GM19193 (cell line): Measurements from ENCODE around the gene GBX1.

ENCODE experiments used
- POLR2A ChIP-seq: IDR thresholded peaks from 4 replicates; pipeline ENCODE4 v1.6.1; 2011; ENCODE audit not compliant: insufficient read depth, insufficient read length; ENCODE audit errors: extremely low read depth

The GBX1 gene

DNA sequence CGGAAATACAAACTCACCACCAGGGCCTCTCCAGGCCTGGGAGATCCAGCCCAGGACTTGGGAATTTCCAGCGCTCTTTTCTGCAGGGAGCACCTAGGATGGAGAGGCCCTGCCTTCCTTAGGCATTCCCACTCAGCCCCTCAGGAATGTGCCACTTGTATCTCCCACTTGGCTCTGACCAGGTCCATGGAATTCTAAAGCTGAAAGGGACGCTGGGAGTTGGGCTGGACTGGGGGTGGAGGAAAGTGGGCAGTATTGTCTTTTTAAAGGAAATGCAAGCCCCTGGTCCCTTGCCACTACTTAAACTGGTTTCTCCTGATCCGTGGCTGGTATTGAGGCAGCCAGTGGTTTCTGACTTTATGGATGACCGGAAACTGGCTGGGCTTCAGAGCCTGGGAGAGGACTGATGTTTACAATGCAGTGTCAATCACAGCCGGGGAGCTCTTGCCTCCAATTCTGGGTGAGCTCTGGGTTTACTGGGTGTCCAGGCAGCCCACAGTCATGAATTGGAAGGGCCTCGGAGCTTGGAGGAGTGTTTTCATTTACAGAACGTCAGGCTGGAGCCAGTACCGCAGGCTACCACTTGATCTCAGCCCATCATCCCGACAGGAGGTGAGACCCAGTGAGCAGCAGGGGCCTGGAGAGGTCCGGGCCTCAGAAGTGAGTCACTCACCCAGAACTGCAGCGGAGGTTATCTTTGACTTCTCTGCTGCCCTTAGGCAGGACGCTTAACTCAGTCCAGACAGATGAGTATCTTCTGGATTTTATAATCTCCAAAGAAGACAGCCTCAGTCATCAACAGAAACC lies 53.9 kb downstream of the GBX1 start:
- no peak for TF ChIP-seq POLR2A

DNA sequence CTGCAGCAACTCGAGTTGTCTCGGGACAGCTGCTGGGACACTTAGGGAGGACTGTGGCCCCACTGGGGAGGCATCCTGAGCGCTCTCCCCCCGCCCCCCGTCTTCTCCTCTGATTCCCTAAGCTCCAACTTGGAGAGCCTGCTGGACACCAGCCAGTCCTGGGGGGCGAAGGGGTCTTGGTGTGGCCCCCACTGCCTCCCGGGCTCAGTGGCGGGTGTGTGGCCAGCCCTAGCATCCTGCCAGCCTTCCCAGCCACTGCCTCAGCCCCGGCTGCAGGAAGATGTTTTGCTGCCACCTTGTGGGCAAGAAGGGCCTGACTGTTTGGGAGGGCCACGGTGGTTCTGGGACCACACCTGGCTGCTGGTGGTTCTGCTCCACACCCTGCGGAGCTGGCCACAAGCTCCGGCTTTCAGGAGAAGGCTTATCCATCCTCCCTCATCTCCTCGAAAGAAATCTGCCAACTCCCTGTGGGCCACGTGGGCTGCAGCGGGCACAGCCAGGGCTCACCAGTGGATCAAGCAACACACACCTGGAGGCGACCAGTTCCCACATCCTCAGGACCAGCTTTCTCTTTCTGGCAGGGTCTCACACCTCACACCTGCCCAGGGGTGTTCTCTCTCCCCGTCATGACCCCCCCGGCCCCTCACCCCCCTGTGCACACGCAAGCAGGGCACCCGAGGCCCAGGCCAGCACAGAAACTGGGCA lies 56.4 kb downstream of the GBX1 start:
- TF ChIP-seq POLR2A, result no peak

DNA sequence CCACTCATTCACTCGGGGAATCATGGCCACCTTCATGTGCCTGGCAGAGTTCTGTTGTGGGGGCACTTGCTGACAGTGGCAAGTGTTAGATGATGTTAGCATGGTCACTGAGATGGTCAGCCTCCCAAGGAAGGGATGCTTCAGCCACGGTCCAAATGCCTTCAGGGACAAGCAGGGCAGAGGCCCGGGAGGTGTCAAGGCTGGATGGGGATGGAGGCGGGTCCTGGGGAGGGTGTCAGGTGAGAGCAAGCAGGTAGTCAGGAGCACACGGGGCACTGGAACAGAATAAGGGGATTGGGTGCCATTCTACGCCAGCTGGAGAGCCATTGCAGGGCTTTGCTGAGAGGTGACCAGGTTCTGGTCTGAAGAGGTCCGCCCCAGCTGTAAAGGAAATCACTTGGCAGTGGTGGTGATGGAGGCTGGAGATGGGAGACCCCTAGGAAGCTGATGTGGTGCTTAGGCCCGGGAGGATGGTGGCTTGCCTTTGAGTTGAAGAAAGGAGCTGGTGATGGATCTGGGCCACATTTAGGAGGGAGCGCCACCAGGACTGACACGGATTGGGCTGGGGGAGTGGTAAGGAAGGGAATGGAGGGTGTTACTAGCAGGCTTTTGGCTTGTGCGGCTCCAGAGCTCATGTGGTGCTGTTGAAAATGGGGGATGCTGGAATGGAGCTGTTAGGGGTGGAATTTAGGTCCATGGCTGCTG lies 57.1 kb downstream of the GBX1 start:
- TF ChIP-seq POLR2A, result no peak

DNA sequence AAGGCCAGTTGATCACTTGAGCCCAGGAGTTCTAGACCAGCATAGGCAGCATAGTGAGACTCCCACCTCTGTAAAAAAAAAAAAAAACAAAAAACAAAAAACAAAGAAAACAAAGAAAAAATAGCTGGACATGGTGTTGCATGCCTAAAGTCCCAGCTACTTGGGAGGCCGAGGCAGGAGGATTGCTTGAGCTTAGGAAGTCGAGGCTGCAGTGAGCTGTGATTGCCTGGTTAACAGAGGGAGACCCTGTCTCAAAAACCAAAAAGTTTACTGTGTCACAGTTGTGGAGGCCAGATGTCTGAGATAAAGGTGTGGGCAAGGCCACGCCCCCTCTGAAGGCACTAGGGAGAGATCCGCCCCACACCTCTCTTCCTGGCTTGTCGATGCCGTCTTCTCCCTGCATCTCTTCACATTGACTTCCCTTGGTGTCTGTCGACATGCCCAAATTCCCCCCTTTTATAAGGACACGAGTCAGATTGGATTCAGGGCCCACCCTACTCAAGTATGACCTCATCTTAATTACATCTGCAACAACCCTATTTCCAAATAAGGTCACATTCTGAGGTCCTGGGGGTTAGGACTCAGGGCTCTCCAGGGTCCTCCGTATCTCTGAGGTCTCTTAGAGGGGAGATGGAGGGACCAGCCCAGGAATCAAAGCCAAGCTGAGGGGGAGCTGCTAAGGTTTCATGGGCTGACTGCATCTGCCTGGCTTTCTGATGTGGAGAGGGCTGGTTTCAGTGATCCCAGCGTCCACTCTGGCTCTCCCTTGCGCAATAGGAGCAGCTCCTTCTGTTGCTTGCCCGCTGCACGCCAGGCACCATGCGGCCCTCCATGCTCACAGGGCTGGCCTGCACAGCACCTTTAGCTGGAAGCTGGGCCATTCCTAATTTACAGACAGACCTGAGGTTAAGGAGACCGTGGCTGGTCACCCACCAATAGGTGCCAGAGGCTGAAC lies 58.1 kb downstream of the GBX1 start:
- no peak for TF ChIP-seq POLR2A

DNA sequence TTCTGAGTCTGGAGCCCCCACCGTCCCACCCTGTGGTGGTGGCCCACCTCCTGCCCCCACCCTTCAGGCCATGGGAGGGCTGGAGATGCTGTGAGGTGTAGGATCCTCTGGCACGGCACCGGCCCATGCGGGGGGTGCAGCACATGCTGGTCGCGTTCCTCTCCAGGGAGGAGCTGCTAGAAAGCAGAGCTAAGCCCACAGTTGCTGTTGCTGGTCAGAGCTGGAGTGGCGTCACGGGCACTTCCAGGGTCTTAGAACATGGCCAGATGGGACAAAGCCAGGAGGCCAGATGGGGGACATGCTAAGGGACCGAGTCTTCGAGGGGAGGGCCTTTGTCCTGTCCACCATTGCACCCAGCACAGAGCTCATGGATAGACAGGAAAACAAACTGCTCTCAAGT lies 59.6 kb downstream of the GBX1 start:
- no peak for TF ChIP-seq POLR2A

DNA sequence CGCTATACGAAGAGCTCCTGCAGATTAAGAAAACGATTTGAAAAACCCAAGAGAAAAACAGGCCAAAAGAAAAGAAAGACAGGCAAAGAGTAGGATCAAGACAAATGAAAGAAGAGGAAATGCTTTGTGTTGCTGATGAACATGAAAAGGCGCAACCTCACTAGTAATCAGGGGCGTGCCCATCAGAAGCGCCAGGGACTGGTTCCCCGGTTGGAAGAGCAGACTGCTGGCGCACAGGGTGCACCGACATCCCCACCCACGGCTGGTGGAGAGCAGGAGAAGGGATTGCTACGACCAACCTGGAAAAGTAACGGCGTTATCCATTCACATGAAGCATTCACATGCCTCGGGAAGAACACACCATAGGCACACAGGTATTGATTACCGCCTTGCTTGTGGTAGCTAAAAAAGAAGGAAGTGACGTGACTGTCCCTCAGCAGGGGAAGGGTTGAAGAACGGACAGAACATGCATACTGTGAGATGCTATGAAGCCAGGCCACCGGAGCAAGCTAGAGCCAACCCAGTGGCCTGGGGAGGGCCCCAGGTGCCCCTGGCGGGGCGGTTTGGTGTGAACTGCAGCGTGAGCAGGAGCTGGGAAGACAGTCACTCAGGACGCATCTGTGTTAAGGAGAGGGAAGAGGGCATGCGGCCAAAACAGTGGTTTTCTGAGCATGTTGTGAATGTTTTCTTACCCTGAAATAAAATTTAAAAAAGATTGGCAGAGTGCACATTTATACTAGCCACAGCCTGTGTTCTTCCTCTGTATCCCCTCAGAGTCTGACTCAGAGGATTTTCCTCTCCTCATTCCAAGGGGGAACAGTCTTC lies 62.9 kb downstream of the GBX1 start:
- no peak for TF ChIP-seq POLR2A

DNA sequence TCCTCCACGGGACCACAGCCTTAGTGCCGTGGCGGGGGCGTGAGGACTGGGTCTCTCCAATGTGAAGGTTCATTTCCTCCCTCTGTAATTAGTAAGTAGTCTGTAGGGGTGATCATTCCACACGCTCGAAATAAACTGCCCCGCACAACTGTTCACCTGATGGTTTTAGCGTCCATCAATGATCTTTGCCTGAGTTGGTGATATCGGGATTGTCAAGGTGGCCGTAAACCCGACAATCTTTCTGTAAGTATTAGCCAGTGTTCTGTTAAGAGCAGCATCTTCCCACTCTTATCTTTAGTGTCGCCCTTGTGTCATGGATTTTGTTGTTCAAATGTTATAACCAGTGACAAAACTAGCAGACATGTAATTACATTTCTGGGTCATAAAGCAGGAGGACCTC lies 63.5 kb downstream of the GBX1 start:
- TF ChIP-seq POLR2A, result no peak

DNA sequence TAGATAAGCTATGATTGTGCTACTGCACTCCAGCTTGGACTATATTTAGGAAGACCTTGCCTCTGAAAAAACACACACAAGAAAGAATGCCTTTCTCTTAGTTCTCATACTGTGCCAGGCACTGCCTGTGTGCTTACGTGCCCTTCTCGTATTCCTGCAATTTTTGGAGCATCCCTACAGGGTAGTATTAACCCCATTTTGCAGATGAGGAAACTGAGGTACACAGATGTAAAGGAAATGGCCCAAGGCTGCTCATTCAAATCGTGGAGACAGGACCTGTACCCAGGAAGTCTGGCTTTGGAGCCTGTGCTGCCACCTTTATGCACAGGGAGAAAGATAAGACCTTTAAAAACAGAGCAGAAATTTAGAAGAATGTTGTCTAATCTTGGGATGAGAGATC lies 64.5 kb downstream of the GBX1 start:
- no peak for TF ChIP-seq POLR2A

DNA sequence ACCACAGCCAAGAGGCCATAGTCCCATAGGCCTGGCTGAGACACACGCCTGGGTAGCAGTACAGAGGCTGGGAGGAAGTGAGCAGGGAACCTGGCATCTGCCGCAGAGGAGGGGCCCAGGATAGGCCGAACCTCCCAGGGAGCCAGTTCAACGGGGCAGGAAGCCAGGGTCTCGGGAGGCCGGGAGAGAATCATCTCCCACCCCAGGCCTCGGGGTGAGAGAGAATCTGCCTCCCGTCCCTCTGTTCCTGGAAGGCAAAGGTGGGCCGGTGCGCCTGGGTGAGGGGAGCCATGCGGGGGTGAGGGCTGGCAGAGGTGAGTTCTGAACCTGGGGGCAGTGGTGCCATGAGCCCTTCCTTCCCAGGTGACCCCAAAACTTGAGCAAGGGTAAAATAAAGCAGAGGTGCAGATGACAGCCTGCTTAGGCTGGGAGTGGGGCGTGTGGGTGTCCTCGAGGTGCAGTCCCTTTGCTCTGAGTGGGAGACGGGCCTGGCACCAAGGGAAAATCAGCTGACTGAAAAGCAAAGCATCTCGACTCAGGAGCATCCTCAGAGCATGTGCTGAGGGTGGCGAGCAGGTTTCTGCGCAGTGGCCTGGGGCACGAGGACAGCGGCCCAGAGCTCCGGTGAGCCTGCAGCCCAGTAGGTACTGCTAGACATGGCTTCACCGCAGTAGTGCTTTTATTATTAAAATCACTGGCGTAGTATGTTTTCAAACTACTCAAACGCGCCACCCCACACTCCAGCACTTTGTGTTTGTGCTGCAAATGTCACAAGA lies 65.7 kb downstream of the GBX1 start:
- no peak for TF ChIP-seq POLR2A

DNA sequence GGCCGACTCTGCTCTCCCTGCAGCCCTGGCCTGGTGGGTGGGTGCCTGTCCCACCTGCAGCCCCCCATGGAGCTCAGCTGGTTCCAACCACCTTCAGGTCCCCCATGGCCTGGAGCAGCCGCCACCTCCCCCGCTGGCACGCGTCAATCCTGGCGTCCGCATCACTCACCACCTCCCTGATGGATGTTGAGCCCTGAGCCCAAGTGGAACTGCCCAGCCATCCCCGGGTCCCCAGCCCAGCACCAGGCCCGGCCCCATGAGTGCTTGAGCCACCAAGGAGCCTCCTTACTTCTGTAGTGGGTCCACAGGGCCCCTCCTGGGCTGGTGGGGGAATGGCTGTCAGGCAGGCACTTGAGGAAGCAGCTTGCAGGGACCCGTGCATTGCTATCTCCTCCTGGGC lies 66.6 kb downstream of the GBX1 start:
- TF ChIP-seq POLR2A, result no peak

DNA sequence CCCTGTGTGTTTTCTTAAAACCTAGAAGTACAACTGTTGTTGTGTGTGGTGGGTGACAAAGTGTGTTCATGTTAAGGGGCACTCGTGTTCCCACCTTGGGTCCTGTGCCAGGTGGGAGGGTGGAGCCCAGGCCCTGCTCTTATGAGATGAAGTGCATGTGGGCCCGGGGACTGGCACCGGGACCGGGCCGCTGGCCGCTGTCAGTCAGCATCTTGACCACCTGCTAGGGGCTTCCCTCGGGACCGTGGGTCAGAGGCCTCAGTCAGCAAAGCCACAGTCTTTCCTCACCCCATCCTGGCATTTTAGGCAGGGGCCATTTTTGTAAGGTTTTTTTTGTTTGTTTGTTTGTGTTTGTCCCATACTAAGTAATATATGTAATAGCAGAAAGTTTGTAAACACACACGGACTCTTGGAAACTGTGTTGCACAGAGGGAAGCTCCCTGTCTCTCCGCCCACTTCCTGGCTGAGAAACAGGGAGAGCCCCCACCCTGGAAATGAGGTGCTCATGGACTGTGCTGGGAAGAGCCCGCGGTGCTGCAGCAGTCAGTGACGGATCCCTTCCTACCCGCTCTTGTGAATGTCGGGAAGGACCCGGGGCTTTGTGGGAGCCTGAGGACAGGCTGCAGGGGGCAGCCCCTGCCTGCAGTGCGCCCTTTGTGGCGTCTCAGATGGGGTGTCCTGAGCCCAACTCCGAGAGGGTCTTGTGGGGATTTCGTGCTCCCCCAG lies 67.8 kb downstream of the GBX1 start:
- no peak for TF ChIP-seq POLR2A
